MM.1S (cell line): ENCODE data around the gene EVA1A.
A peak's percentile ranks its signal among the peaks of the same experiment; 100 is the strongest.

Source experiments
- DNase-seq: peaks from one replicate; pipeline ENCODE4 v3.0.0-alpha.2; 2015
- H2AFZ ChIP-seq: fragments of 300-600 bp; sonication (generic); 2 replicates; pipeline ENCODE4 v1.6.0; 2016; ENCODE audit warnings: antibody characterized with exemption, low read length
- H3F3A ChIP-seq: fragments of 300-600 bp; sonication (generic); 2 replicates; pipeline ENCODE4 v1.6.1; 2016; ENCODE audit warnings: mild to moderate bottlenecking, antibody characterized with exemption, low read length, moderate library complexity, mixed read lengths; ENCODE audit not compliant: insufficient read depth
- H3K27ac ChIP-seq: fragments of 300-600 bp; sonication (generic); 2 replicates; pipeline ENCODE4 v1.5.1; 2016; ENCODE audit warnings: mild to moderate bottlenecking, low read length
- H3K27me3 ChIP-seq: fragments of 300-600 bp; sonication (generic); replicated peaks from 2 replicates; pipeline ENCODE4 v1.6.0; 2016; ENCODE audit warnings: low read length; ENCODE audit not compliant: insufficient read depth
- H3K36me3 ChIP-seq: fragments of 300-600 bp; sonication (generic); replicated peaks from 2 replicates; pipeline ENCODE4 v1.6.1; 2016; ENCODE audit warnings: mild to moderate bottlenecking, low read length, mixed read lengths; ENCODE audit not compliant: insufficient read depth
- H3K4me1 ChIP-seq: fragments of 300-600 bp; sonication (generic); 2 replicates; pipeline ENCODE4 v1.6.1; 2016; ENCODE audit warnings: low read length, mixed read lengths
- H3K4me2 ChIP-seq: fragments of 300-600 bp; sonication (generic); 2 replicates; pipeline ENCODE4 v1.6.0; 2016; ENCODE audit warnings: low read depth, low read length
- H3K4me3 ChIP-seq: fragments of 300-600 bp; sonication (generic); 2 replicates; pipeline ENCODE4 v1.5.1; 2016; ENCODE audit warnings: low read length, mixed read lengths
- H3K79me2 ChIP-seq: fragments of 300-600 bp; sonication (generic); 2 replicates; pipeline ENCODE4 v1.6.1; 2016; ENCODE audit warnings: mixed run types, low read length, mixed read lengths
- H3K9ac ChIP-seq: fragments of 300-600 bp; sonication (generic); 2 replicates; pipeline ENCODE4 v1.6.1; 2016; ENCODE audit warnings: low read length, mixed read lengths
- H3K9me2 ChIP-seq: fragments of 300-600 bp; sonication (generic); replicated peaks from 2 replicates; pipeline ENCODE4 v1.6.1; 2016; ENCODE audit warnings: mild to moderate bottlenecking, low read length, mixed read lengths; ENCODE audit not compliant: insufficient read depth
- H3K9me3 ChIP-seq: fragments of 300-600 bp; sonication (generic); replicated peaks from 2 replicates; pipeline ENCODE4 v1.6.1; 2016; ENCODE audit warnings: mild to moderate bottlenecking, low read length, mixed read lengths; ENCODE audit not compliant: insufficient read depth
- H4K20me1 ChIP-seq: fragments of 300-600 bp; sonication (generic); 2 replicates; pipeline ENCODE4 v1.6.1; 2016; ENCODE audit warnings: mild to moderate bottlenecking, low read length, moderate library complexity, mixed read lengths; ENCODE audit not compliant: insufficient read depth
- CTCF ChIP-seq: fragments of 300-600 bp; sonication (generic); IDR thresholded peaks from 2 replicates; pipeline ENCODE4 v1.5.1; 2016; ENCODE audit warnings: antibody characterized with exemption, low read length, mixed read lengths
- EZH2 ChIP-seq: fragments of 300-600 bp; sonication (generic); optimal IDR thresholded peaks from 2 replicates; pipeline ENCODE3; 2017; ENCODE audit warnings: low read depth, mild to moderate bottlenecking, antibody characterized with exemption, low read length, mixed read lengths
- EZH2phosphoT487 ChIP-seq: fragments of 300-600 bp; sonication (generic); IDR thresholded peaks from 2 replicates; pipeline ENCODE4 v1.6.1; 2018; ENCODE audit warnings: antibody characterized with exemption, low read length

Gene EVA1A

GRCh38 chr2:75608684-75609333 lies 48.1 kb upstream of the EVA1A start:
- H3K9ac ChIP-seq, result no peak overlapping the region
- H3K4me3 ChIP-seq, result no peak overlapping the region
- H2AFZ ChIP-seq, result no peak overlapping the region
- H3K27me3 ChIP-seq, result no peaks in the 10 kb centered on the region
- H3K4me1 ChIP-seq, result no peaks in the 10 kb centered on the region
- no peaks in the 10 kb centered on the region for H3K9me2 ChIP-seq
- H3K9me3 ChIP-seq, result no peaks in the 10 kb centered on the region
- TF ChIP-seq EZH2phosphoT487 (no peak), CTCF (peak; percentile 90), EZH2 (no peak)
- no peaks in the 10 kb centered on the region for H3F3A ChIP-seq
- H4K20me1 ChIP-seq, result no peaks in the 10 kb centered on the region
- no peak overlapping the region for H3K27ac ChIP-seq
- H3K4me2 ChIP-seq, result peak overlapping the region; percentile 53; the same call in 1 of the 2 replicates
- H3K79me2 ChIP-seq, result no peaks in the 10 kb centered on the region
- no peaks in the 10 kb centered on the region for H3K36me3 ChIP-seq
- DNase-seq, result peak; percentile 59

- Histone ChIP-seq H3K79me2 (no peaks in the 10 kb centered on the region), H3K9me2 (no peaks in the 10 kb centered on the region), H3K4me3 (no peak overlapping the region), H4K20me1 (no peaks in the 10 kb centered on the region), H3K36me3 (no peaks in the 10 kb centered on the region), H3F3A (no peaks in the 10 kb centered on the region), H3K4me2 (no peak overlapping the region), H3K4me1 (no peaks in the 10 kb centered on the region), H3K9ac (no peak overlapping the region), H3K9me3 (no peaks in the 10 kb centered on the region), H2AFZ (no peak overlapping the region), H3K27me3 (no peaks in the 10 kb centered on the region), H3K27ac (no peak overlapping the region)
- no peak for TF ChIP-seq EZH2phosphoT487
- no peak for TF ChIP-seq CTCF
- TF ChIP-seq EZH2, result no peak
- no peak for DNase-seq
These were observed 47.4 kb upstream of the EVA1A start for GRCh38 chr2:75607988-75608683.

- Histone ChIP-seq H3K4me3 (no peak overlapping the region), H3K27me3 (no peaks in the 10 kb centered on the region), H3K9ac (no peak overlapping the region), H2AFZ (no peak overlapping the region), H3K4me2 (no peak overlapping the region), H3K79me2 (no peaks in the 10 kb centered on the region), H3K36me3 (no peaks in the 10 kb centered on the region), H3K4me1 (no peaks in the 10 kb centered on the region), H3K9me3 (no peaks in the 10 kb centered on the region), H3F3A (no peaks in the 10 kb centered on the region), H4K20me1 (no peaks in the 10 kb centered on the region), H3K9me2 (no peaks in the 10 kb centered on the region), H3K27ac (no peak overlapping the region)
- TF ChIP-seq CTCF, result no peak
- TF ChIP-seq EZH2phosphoT487, result no peak
- TF ChIP-seq EZH2, result no peak
- DNase-seq, result no peak
These were observed 46.7 kb upstream of the EVA1A start for GRCh38 chr2:75607400-75607798.
